HG02759 (cell line): Measurements from ENCODE around the gene SARDH.
"Not testable (repeated sequence)": the region's sequence is repeated elsewhere in the genome, so short reads cannot be mapped to it uniquely, and the experiment has no call there.

ENCODE experiments used
- ATAC-seq: cut with Tn5 transposase; IDR thresholded peaks from one replicate; pipeline ENCODE4 v1.9.1; 2021; ENCODE audit warnings: mild to moderate bottlenecking, moderate library complexity; ENCODE audit not compliant: unreplicated experiment

SARDH gene

GRCh38 chr9:133686642-133687575, 51.2 kb downstream of the SARDH start:
- ATAC-seq: no peak

- ATAC-seq: no peak
These were observed 52.2 kb downstream of the SARDH start for GRCh38 chr9:133685653-133686609.

- ATAC-seq: no peak
These were observed 53.2 kb downstream of the SARDH start for GRCh38 chr9:133684936-133685361.

GRCh38 chr9:133684121-133684935, 53.8 kb downstream of the SARDH start:
- no peak for ATAC-seq

- ATAC-seq: no peak
These were observed 54.5 kb downstream of the SARDH start for GRCh38 chr9:133683586-133684120.

GRCh38 chr9:133682818-133683585, 55.1 kb downstream of the SARDH start:
- no peak for ATAC-seq

GRCh38 chr9:133681658-133682306, 56.4 kb downstream of the SARDH start:
- no peak for ATAC-seq

- no peak for ATAC-seq
These were observed 57.0 kb downstream of the SARDH start for GRCh38 chr9:133680976-133681657.

GRCh38 chr9:133680250-133680975, 57.7 kb downstream of the SARDH start:
- no peak for ATAC-seq

- ATAC-seq: no peak
These were observed 58.6 kb downstream of the SARDH start for GRCh38 chr9:133679466-133680061.

GRCh38 chr9:133679056-133679455, 59.1 kb downstream of the SARDH start:
- ATAC-seq: no peak

GRCh38 chr9:133677126-133678010, 60.8 kb downstream of the SARDH start:
- ATAC-seq: no peak

GRCh38 chr9:133676450-133676849, 61.7 kb downstream of the SARDH start:
- no peak for ATAC-seq

GRCh38 chr9:133675796-133676195, 62.4 kb downstream of the SARDH start:
- ATAC-seq: not testable (repeated sequence)

GRCh38 chr9:133674091-133674490, 64.1 kb downstream of the SARDH start:
- ATAC-seq: no peak

GRCh38 chr9:133673258-133673655, 64.9 kb downstream of the SARDH start:
- ATAC-seq: no peak
